Measurements from ENCODE around the gene CYSLTR2. TPM values are rescaled to one million over a fixed set of nuclear protein-coding genes. Genes with fewer than 3 reads are reported as not detected.

The CYSLTR2 gene
- total RNA-seq, 2 experiments from 2014 or later, result 1.1 to 1.5 TPM

GRCh38 chr13:48646791-48647190, 6.9 kb upstream of the CYSLTR2 start:
- intact Hi-C loops (cut with micrococcal nuclease), result no loop called here
- ATAC-seq (no peak), DNase-seq (no peak)
- Mint-ChIP-seq H3K9me3 (no peaks in the 10 kb centered on the region), H3K4me3 (no peak overlapping the region), H3K36me3 (ENCODE audit: low read depth) (no peaks in the 10 kb centered on the region), H3K27me3 (peaks cover 1% of the 10 kb centered on the region), H3K4me1 (ENCODE audit: low read depth) (no peaks in the 10 kb centered on the region), H3K27ac (no peak overlapping the region)
- CTCF ChIA-PET, result interaction anchor here (1.0 to 1.9 kb wide), 4 partner anchors 9 to 311 kb away, joined by 3 to 4 read pairs (median 4); no protein-coding TSS in a partner anchor
- POLR2A ChIA-PET, result interaction anchor here (0.6 kb wide), 1 partner anchor 99 kb away, joined by 4 read pairs; no protein-coding TSS in a partner anchor
- TF ChIP-seq CTCF (IDR thresholded peaks at IDR 0.05), result no peak

- DNase-seq, result no peak
- intact Hi-C loops (cut with micrococcal nuclease), result no loop called here
- ChIA-PET POLR2A (interaction anchor here (0.6 to 0.9 kb wide), 2 partner anchors 30 to 100 kb away, joined by 3 to 4 read pairs; no protein-coding TSS in a partner anchor), CTCF (interaction anchor here (1.0 to 1.9 kb wide), 4 partner anchors 8 to 312 kb away, joined by 3 to 4 read pairs (median 4); no protein-coding TSS in a partner anchor)
- no peaks in the 10 kb centered on the region for H3K4me1 Mint-ChIP-seq (ENCODE audit: low read depth)
- no peaks in the 10 kb centered on the region for H3K36me3 Mint-ChIP-seq (ENCODE audit: low read depth)
- no peak for TF ChIP-seq CTCF (IDR thresholded peaks at IDR 0.05)
- H3K27ac Mint-ChIP-seq, result no peak overlapping the region
- H3K9me3 Mint-ChIP-seq, result no peaks in the 10 kb centered on the region
- H3K4me3 Mint-ChIP-seq, result no peak overlapping the region
- H3K27me3 Mint-ChIP-seq, result peaks cover 1% of the 10 kb centered on the region
- ATAC-seq, result no peak
Observed at GRCh38 chr13:48647625-48648024, 6.1 kb upstream of the CYSLTR2 start.

GRCh38 chr13:48648446-48648845, 5.3 kb upstream of the CYSLTR2 start:
- intact Hi-C loops (cut with micrococcal nuclease), result no loop called here
- H3K9me3 Mint-ChIP-seq, result no peaks in the 10 kb centered on the region
- no peaks in the 10 kb centered on the region for H3K36me3 Mint-ChIP-seq (ENCODE audit: low read depth)
- ChIA-PET POLR2A (no interaction called here), CTCF (interaction anchor here (1.3 kb wide), 1 partner anchor 521 kb away, joined by 3 read pairs; no protein-coding TSS in a partner anchor)
- no peak overlapping the region for H3K27ac Mint-ChIP-seq
- H3K4me3 Mint-ChIP-seq, result no peak overlapping the region
- no peak for TF ChIP-seq CTCF (IDR thresholded peaks at IDR 0.05)
- DNase-seq (no peak), ATAC-seq (no peak)
- H3K4me1 Mint-ChIP-seq (ENCODE audit: low read depth), result peaks cover 7% of the 10 kb centered on the region
- peaks cover 1% of the 10 kb centered on the region for H3K27me3 Mint-ChIP-seq

- peak overlapping the region; percentile 82 for H3K27ac Mint-ChIP-seq
- CTCF ChIA-PET, result interaction anchor here (1.2 to 2.5 kb wide), 3 partner anchors 9 to 116 kb away, joined by 3 to 6 read pairs (median 3); no protein-coding TSS in a partner anchor
- H3K27me3 Mint-ChIP-seq, result no peaks in the 10 kb centered on the region
- DNase-seq (no peak), ATAC-seq (no peak)
- H3K36me3 Mint-ChIP-seq (ENCODE audit: low read depth), result no peaks in the 10 kb centered on the region
- H3K9me3 Mint-ChIP-seq, result no peaks in the 10 kb centered on the region
- intact Hi-C loops (cut with micrococcal nuclease), result no loop called here
- POLR2A ChIA-PET, result interaction anchor here (1.6 kb wide), 1 partner anchor 26 kb away, joined by 3 read pairs; no protein-coding TSS in a partner anchor
- peaks cover 27% of the 10 kb centered on the region for H3K4me1 Mint-ChIP-seq (ENCODE audit: low read depth)
- no peak for TF ChIP-seq CTCF (IDR thresholded peaks at IDR 0.05)
- peak overlapping the region; percentile 73 for H3K4me3 Mint-ChIP-seq
Observed at GRCh38 chr13:48652851-48653471, 768 bp upstream of the CYSLTR2 start.

- peak overlapping the region; percentile 73 for H3K4me3 Mint-ChIP-seq
- ChIA-PET CTCF (interaction anchor here (0.6 kb wide), 1 partner anchor 18 kb away, joined by 3 read pairs; no protein-coding TSS in a partner anchor), POLR2A (interaction anchor here (1.3 to 1.6 kb wide), 2 partner anchors 28 to 128 kb away, joined by 3 read pairs; no protein-coding TSS in a partner anchor)
- TF ChIP-seq CTCF (IDR thresholded peaks at IDR 0.05), result no peak
- DNase-seq, result no peak
- no peaks in the 10 kb centered on the region for H3K36me3 Mint-ChIP-seq (ENCODE audit: low read depth)
- no peak overlapping the region for H3K27ac Mint-ChIP-seq
- no peak for ATAC-seq
- intact Hi-C loops (cut with micrococcal nuclease), result no loop called here
- peaks cover 33% of the 10 kb centered on the region for H3K4me1 Mint-ChIP-seq (ENCODE audit: low read depth)
- H3K27me3 Mint-ChIP-seq, result no peaks in the 10 kb centered on the region
- no peaks in the 10 kb centered on the region for H3K9me3 Mint-ChIP-seq
Observed at GRCh38 chr13:48654511-48654910, 782 bp downstream of the CYSLTR2 start.
